Right atrium auricular region (tissue), 2 donors: ENCODE data around the gene GRIP1. TPM values are rescaled to one million over a fixed set of nuclear protein-coding genes. Genes with fewer than 3 reads are reported as not detected.
"Not testable (repeated sequence)": the region's sequence is repeated elsewhere in the genome, so short reads cannot be mapped to it uniquely, and the experiment has no call there.

Experiments used
- DNase-seq: peaks from one replicate; pipeline ENCODE4 v3.0.0-alpha.2; 2019; ENCODE audit warnings: low spot score
- H3K27ac ChIP-seq, 2 donors: fragments of 200-600 bp; sonication (generic); 1 replicate in 1 of 2; 2 replicates in 1 of 2; pipeline ENCODE4 v1.5.1; 2016 to 2019
- H3K27me3 ChIP-seq, 2 donors: fragments of 200-600 bp; sonication (generic); one replicate each; pipeline versions ENCODE4 v1.5.1 to v1.6.0; 2017 to 2019
- H3K36me3 ChIP-seq: fragments of 200-600 bp; sonication (generic); one replicate; pipeline ENCODE4 v1.5.1; 2016
- H3K4me1 ChIP-seq, 2 donors: fragments of 200-600 bp; sonication (generic); one replicate each; pipeline versions ENCODE4 v1.5.1 to v1.6.0; 2017 to 2019
- H3K4me3 ChIP-seq, 2 donors: fragments of 200-600 bp; sonication (generic); 1 replicate in 1 of 2; 2 replicates in 1 of 2; pipeline ENCODE4 v1.5.1; 2017 to 2019; ENCODE audit warnings: mild to moderate bottlenecking in 1 of 2, moderate library complexity in 1 of 2
- H3K9me3 ChIP-seq, 2 donors: fragments of 200-600 bp; sonication (generic); one replicate each; pipeline ENCODE4 v1.5.1; 2019
- CTCF ChIP-seq, 2 donors: fragments of 200-600 bp; sonication (generic); IDR thresholded peaks; one replicate each; pipeline ENCODE4 v1.5.1; 2019; ENCODE audit warnings: antibody characterized with exemption in 2 of 2
- total RNA-seq, 2 donors: library from RNA; depleted of rRNA; stranded (reverse); fragments of >200 nt; gene quantifications; one replicate each; pipeline ENCODE4 v1.1.0, GENCODE V29; 2016

GRIP1 gene
- total RNA-seq, 2 donors from 2014 or later, result 5.3 to 12.6 TPM

- H3K9me3 ChIP-seq, result no peaks in the 10 kb centered on the region
- H3K27me3 ChIP-seq, result no peaks in the 10 kb centered on the region
- H3K4me3 ChIP-seq, result no peak overlapping the region
- no peaks in the 10 kb centered on the region for H3K4me1 ChIP-seq
- DNase-seq, result no peak
- no peak for TF ChIP-seq CTCF (IDR thresholded peaks at IDR 0.05)
- H3K36me3 ChIP-seq, result no peaks in the 10 kb centered on the region
- no peak overlapping the region for H3K27ac ChIP-seq
These were observed 170.9 kb downstream of the GRIP1 start for GRCh38 chr12:66508025-66508424.

GRCh38 chr12:66503746-66504145, 175.1 kb downstream of the GRIP1 start:
- Histone ChIP-seq H3K27ac (no peak overlapping the region), H3K4me1 (no peaks in the 10 kb centered on the region), H3K36me3 (no peaks in the 10 kb centered on the region), H3K9me3 (no peaks in the 10 kb centered on the region), H3K4me3 (no peak overlapping the region), H3K27me3 (no peaks in the 10 kb centered on the region)
- DNase-seq, result no peak
- TF ChIP-seq CTCF (IDR thresholded peaks at IDR 0.05), result no peak

GRCh38 chr12:66502911-66503310, 176.0 kb downstream of the GRIP1 start:
- H3K36me3 ChIP-seq, result no peaks in the 10 kb centered on the region
- no peak overlapping the region for H3K4me3 ChIP-seq
- TF ChIP-seq CTCF (IDR thresholded peaks at IDR 0.05), result no peak
- no peaks in the 10 kb centered on the region for H3K27me3 ChIP-seq
- H3K27ac ChIP-seq, result no peak overlapping the region
- DNase-seq, result no peak
- H3K4me1 ChIP-seq, result no peaks in the 10 kb centered on the region
- no peaks in the 10 kb centered on the region for H3K9me3 ChIP-seq

GRCh38 chr12:66500841-66501240, 178.0 kb downstream of the GRIP1 start:
- no peaks in the 10 kb centered on the region for H3K27me3 ChIP-seq
- no peak overlapping the region for H3K27ac ChIP-seq
- no peak overlapping the region for H3K4me3 ChIP-seq
- H3K4me1 ChIP-seq, result no peaks in the 10 kb centered on the region
- H3K9me3 ChIP-seq, result no peaks in the 10 kb centered on the region
- no peaks in the 10 kb centered on the region for H3K36me3 ChIP-seq
- TF ChIP-seq CTCF (IDR thresholded peaks at IDR 0.05), result no peak
- DNase-seq, result no peak

- TF ChIP-seq CTCF (IDR thresholded peaks at IDR 0.05), result no peak
- DNase-seq, result no peak
- Histone ChIP-seq H3K4me1 (no peaks in the 10 kb centered on the region), H3K27ac (no peak overlapping the region), H3K9me3 (no peaks in the 10 kb centered on the region), H3K36me3 (no peaks in the 10 kb centered on the region), H3K4me3 (no peak overlapping the region), H3K27me3 (no peaks in the 10 kb centered on the region)
These were observed 178.8 kb downstream of the GRIP1 start for GRCh38 chr12:66500091-66500490.

GRCh38 chr12:66499000-66499399, 179.9 kb downstream of the GRIP1 start:
- Histone ChIP-seq H3K36me3 (no peaks in the 10 kb centered on the region), H3K4me3 (no peak overlapping the region), H3K4me1 (no peaks in the 10 kb centered on the region), H3K9me3 (no peaks in the 10 kb centered on the region), H3K27me3 (no peaks in the 10 kb centered on the region), H3K27ac (no peak overlapping the region)
- TF ChIP-seq CTCF (IDR thresholded peaks at IDR 0.05), result no peak
- DNase-seq, result no peak

GRCh38 chr12:66498059-66498458, 180.8 kb downstream of the GRIP1 start:
- DNase-seq, H3K4me3 ChIP-seq: not testable (repeated sequence)

More at GRCh38 chr12:66498059-66498458, 180.8 kb downstream of the GRIP1 start:
- not testable (repeated sequence) for H3K9me3 ChIP-seq, H3K36me3 ChIP-seq, H3K27ac ChIP-seq, H3K27me3 ChIP-seq, H3K4me1 ChIP-seq
